GM21423 (cell line): ENCODE measurements around the gene TMCO4.

Experiments used
- ATAC-seq: cut with Tn5 transposase; IDR thresholded peaks from one replicate; pipeline ENCODE4 v1.9.1; 2021; ENCODE audit warnings: mild to moderate bottlenecking, moderate library complexity; ENCODE audit not compliant: unreplicated experiment

TMCO4 gene

GRCh38 chr1:19750882-19751276 is 48.8 kb downstream of the TMCO4 start:
- ATAC-seq, result no peak

GRCh38 chr1:19750101-19750881 is 49.4 kb downstream of the TMCO4 start:
- no peak for ATAC-seq

GRCh38 chr1:19749685-19750084 is 50.0 kb downstream of the TMCO4 start:
- no peak for ATAC-seq

GRCh38 chr1:19747761-19748160 is 52.0 kb downstream of the TMCO4 start:
- ATAC-seq, result no peak

- no peak for ATAC-seq
Measured at GRCh38 chr1:19744886-19745285, 54.8 kb downstream of the TMCO4 start.

GRCh38 chr1:19744335-19744743 is 55.4 kb downstream of the TMCO4 start:
- no peak for ATAC-seq

GRCh38 chr1:19743793-19744192 is 55.9 kb downstream of the TMCO4 start:
- no peak for ATAC-seq

- ATAC-seq, result no peak
Measured at GRCh38 chr1:19743180-19743579, 56.5 kb downstream of the TMCO4 start.

GRCh38 chr1:19739628-19740027 is 60.1 kb downstream of the TMCO4 start:
- no peak for ATAC-seq

GRCh38 chr1:19738669-19739068 is 61.0 kb downstream of the TMCO4 start:
- no peak for ATAC-seq

GRCh38 chr1:19738076-19738475 is 61.6 kb downstream of the TMCO4 start:
- no peak for ATAC-seq

- ATAC-seq, result no peak
Measured at GRCh38 chr1:19737104-19737825, 62.5 kb downstream of the TMCO4 start.

GRCh38 chr1:19735440-19736127 is 64.1 kb downstream of the TMCO4 start:
- ATAC-seq, result no peak

- no peak for ATAC-seq
Measured at GRCh38 chr1:19734472-19734999, 65.2 kb downstream of the TMCO4 start.

GRCh38 chr1:19734056-19734455 is 65.7 kb downstream of the TMCO4 start:
- no peak for ATAC-seq

- ATAC-seq, result no peak
Measured at GRCh38 chr1:19733615-19734014, 66.1 kb downstream of the TMCO4 start.

- no peak for ATAC-seq
Measured at GRCh38 chr1:19731311-19731821, 68.3 kb downstream of the TMCO4 start.

- no peak for ATAC-seq
Measured at GRCh38 chr1:19730793-19731192, 68.9 kb downstream of the TMCO4 start.

GRCh38 chr1:19730232-19730631 is 69.5 kb downstream of the TMCO4 start:
- no peak for ATAC-seq

GRCh38 chr1:19728413-19729145 is 71.1 kb downstream of the TMCO4 start:
- ATAC-seq, result no peak

GRCh38 chr1:19725606-19726005 is 74.1 kb downstream of the TMCO4 start:
- ATAC-seq, result no peak
